Measurements from ENCODE around the gene WSCD1.

DNA sequence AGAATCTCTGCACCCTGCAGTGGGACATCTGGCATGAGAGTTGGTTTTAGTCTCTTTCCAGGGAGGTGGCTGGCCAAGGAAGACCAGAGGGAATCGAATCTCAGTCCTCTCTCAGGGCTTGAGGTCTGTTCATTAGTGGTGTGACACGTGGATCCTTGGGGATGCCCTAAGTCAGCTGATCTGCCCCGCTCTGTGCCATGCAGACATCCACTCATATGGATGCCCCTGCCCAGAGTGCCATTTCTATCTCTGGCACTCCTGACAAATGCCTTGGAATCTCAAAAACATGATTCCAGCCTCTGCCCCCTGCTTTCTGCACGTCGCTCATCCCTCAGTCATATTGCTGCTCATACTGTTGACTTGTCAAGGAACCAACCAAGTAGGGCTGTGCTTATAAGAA lies 38.8 kb downstream of the WSCD1 start:
- TF ChIP-seq, protein P1, sequence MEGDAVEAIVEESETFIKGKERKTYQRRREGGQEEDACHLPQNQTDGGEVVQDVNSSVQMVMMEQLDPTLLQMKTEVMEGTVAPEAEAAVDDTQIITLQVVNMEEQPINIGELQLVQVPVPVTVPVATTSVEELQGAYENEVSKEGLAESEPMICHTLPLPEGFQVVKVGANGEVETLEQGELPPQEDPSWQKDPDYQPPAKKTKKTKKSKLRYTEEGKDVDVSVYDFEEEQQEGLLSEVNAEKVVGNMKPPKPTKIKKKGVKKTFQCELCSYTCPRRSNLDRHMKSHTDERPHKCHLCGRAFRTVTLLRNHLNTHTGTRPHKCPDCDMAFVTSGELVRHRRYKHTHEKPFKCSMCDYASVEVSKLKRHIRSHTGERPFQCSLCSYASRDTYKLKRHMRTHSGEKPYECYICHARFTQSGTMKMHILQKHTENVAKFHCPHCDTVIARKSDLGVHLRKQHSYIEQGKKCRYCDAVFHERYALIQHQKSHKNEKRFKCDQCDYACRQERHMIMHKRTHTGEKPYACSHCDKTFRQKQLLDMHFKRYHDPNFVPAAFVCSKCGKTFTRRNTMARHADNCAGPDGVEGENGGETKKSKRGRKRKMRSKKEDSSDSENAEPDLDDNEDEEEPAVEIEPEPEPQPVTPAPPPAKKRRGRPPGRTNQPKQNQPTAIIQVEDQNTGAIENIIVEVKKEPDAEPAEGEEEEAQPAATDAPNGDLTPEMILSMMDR (IDR thresholded peaks at IDR 0.05): no peak
- TF ChIP-seq POLR2A (IDR thresholded peaks at IDR 0.05): no peak
